Osteoblast (primary cell): Measurements from ENCODE around the gene CYP3A7. TPM values are rescaled to one million over a fixed set of nuclear protein-coding genes. Genes with fewer than 3 reads are reported as not detected.

Experiments used
- DNase-seq: peaks from one replicate; pipeline ENCODE4 v3.0.0; 2011; ENCODE audit warnings: low spot score, mixed read lengths; ENCODE audit not compliant: insufficient read length; ENCODE audit errors: missing footprints
- H2AFZ ChIP-seq: 2 replicates; pipeline ENCODE4 v1.6.0; 2011; ENCODE audit warnings: mild to moderate bottlenecking, low read length
- H3K27ac ChIP-seq: 2 replicates; pipeline ENCODE4 v1.5.1; 2011; ENCODE audit warnings: mild to moderate bottlenecking, low read depth, low read length, moderate library complexity
- H3K27me3 ChIP-seq: 2 replicates; pipeline ENCODE4 v1.6.0; 2012; ENCODE audit warnings: mild to moderate bottlenecking, control low read depth, inconsistent platforms, low read length, moderate library complexity; ENCODE audit not compliant: insufficient read depth
- H3K36me3 ChIP-seq: 2 replicates; pipeline ENCODE4 v1.5.1; 2011; ENCODE audit warnings: mild to moderate bottlenecking, low read length, control low read depth, moderate library complexity; ENCODE audit not compliant: insufficient read depth
- H3K4me1 ChIP-seq: 2 replicates; pipeline ENCODE4 v1.5.1; 2011; ENCODE audit warnings: mild to moderate bottlenecking, low read length, control low read depth, moderate library complexity; ENCODE audit not compliant: insufficient read depth
- H3K4me2 ChIP-seq: 2 replicates; pipeline ENCODE4 v1.6.0; 2011; ENCODE audit warnings: mild to moderate bottlenecking, low read length; ENCODE audit not compliant: insufficient read depth
- H3K4me3 ChIP-seq: fragments of 200-600 bp; sonication (generic); 3 replicates; pipeline ENCODE4 v1.5.1; 2012; ENCODE audit warnings: mild to moderate bottlenecking, low read length, inconsistent platforms; ENCODE audit not compliant: insufficient read depth
- H3K79me2 ChIP-seq: 2 replicates; pipeline ENCODE4 v1.6.0; 2012; ENCODE audit warnings: mild to moderate bottlenecking, low read length, control low read depth, inconsistent platforms; ENCODE audit not compliant: insufficient read depth
- H3K9me3 ChIP-seq: 2 replicates; pipeline ENCODE4 v1.5.1; 2011; ENCODE audit warnings: low read depth, low read length, control low read depth
- H4K20me1 ChIP-seq: 2 replicates; pipeline ENCODE4 v1.6.0; 2012; ENCODE audit warnings: mild to moderate bottlenecking, low read length, control low read depth; ENCODE audit not compliant: insufficient read depth
- CTCF ChIP-seq: IDR thresholded peaks from 2 replicates; pipeline ENCODE4 v1.5.1; 2011; ENCODE audit warnings: mild to moderate bottlenecking, low read depth, low read length, moderate library complexity; ENCODE audit errors: extremely low read depth
- total RNA-seq: library from RNA; depleted of rRNA; stranded (reverse); fragments of >200 nt; gene quantifications from 2 replicates; pipeline ENCODE4 v1.2.3, GENCODE V29; 2012

Gene CYP3A7
- total RNA-seq, 1 donor = not detected

- Histone ChIP-seq H4K20me1 (no peaks in the 10 kb centered on the region), H3K4me1 (no peaks in the 10 kb centered on the region), H3K9me3 (no peaks in the 10 kb centered on the region), H3K36me3 (no peaks in the 10 kb centered on the region), H3K79me2 (no peaks in the 10 kb centered on the region), H3K4me3 (no peak overlapping the region), H2AFZ (no peak overlapping the region), H3K4me2 (no peak overlapping the region), H3K27me3 (peaks cover 5% of the 10 kb centered on the region), H3K27ac (no peak overlapping the region)
- peak; percentile 32 for TF ChIP-seq CTCF
- no peak for DNase-seq
Measured at GRCh38 chr7:99733448-99733847, 1.5 kb downstream of the CYP3A7 start.

- no peak overlapping the region for H2AFZ ChIP-seq
Measured at GRCh38 chr7:99733003-99733402, 2.0 kb downstream of the CYP3A7 start.

GRCh38 chr7:99731638-99732374, 3.2 kb downstream of the CYP3A7 start:
- no peak for DNase-seq
- H2AFZ ChIP-seq = no peak overlapping the region
- H3K27ac ChIP-seq = no peak overlapping the region
- peaks cover 5% of the 10 kb centered on the region for H3K27me3 ChIP-seq
- no peaks in the 10 kb centered on the region for H3K4me1 ChIP-seq
- H4K20me1 ChIP-seq = no peaks in the 10 kb centered on the region
- no peak overlapping the region for H3K4me3 ChIP-seq
- H3K9me3 ChIP-seq = no peaks in the 10 kb centered on the region
- no peaks in the 10 kb centered on the region for H3K36me3 ChIP-seq
- H3K79me2 ChIP-seq = no peaks in the 10 kb centered on the region
- H3K4me2 ChIP-seq = no peak overlapping the region
- no peak for TF ChIP-seq CTCF

More at GRCh38 chr7:99733003-99733402, 2.0 kb downstream of the CYP3A7 start:
- H3K27me3 ChIP-seq = peaks cover 5% of the 10 kb centered on the region
- no peaks in the 10 kb centered on the region for H3K9me3 ChIP-seq
- no peak for TF ChIP-seq CTCF
- no peak for DNase-seq
- no peaks in the 10 kb centered on the region for H3K36me3 ChIP-seq
- H4K20me1 ChIP-seq = no peaks in the 10 kb centered on the region
- no peak overlapping the region for H3K4me2 ChIP-seq
- H3K79me2 ChIP-seq = no peaks in the 10 kb centered on the region
- H3K4me3 ChIP-seq = no peak overlapping the region
- no peaks in the 10 kb centered on the region for H3K4me1 ChIP-seq
- no peak overlapping the region for H3K27ac ChIP-seq

GRCh38 chr7:99730992-99731391, 4.0 kb downstream of the CYP3A7 start:
- DNase-seq = no peak
- Histone ChIP-seq H4K20me1 (no peaks in the 10 kb centered on the region), H3K4me3 (no peak overlapping the region), H2AFZ (no peak overlapping the region), H3K36me3 (no peaks in the 10 kb centered on the region), H3K4me2 (no peak overlapping the region), H3K27ac (no peak overlapping the region), H3K9me3 (no peaks in the 10 kb centered on the region), H3K27me3 (peaks cover 9% of the 10 kb centered on the region), H3K79me2 (no peaks in the 10 kb centered on the region), H3K4me1 (no peaks in the 10 kb centered on the region)
- no peak for TF ChIP-seq CTCF
